Sigmoid colon (tissue), 4 donors: Measurements from ENCODE around the gene TOM1L2.

Experiments used
- EP300 ChIP-seq, 4 donors: sonication (generic); formaldehyde crosslinking; IDR thresholded peaks; one replicate each; pipeline ENCODE4 v1.6.1; 2017; ENCODE audit warnings: antibody characterized with exemption in 4 of 4
- POLR2A ChIP-seq, 2 donors: fragments of 450-650 bp; IDR thresholded peaks; one replicate each; pipeline ENCODE4 v1.6.1; 2016; ENCODE audit warnings: antibody characterized with exemption in 2 of 2, mild to moderate bottlenecking in 2 of 2, moderate library complexity in 2 of 2
- POLR2AphosphoS5 ChIP-seq, 4 donors: sonication (generic); formaldehyde crosslinking; IDR thresholded peaks; one replicate each; pipeline ENCODE4 v1.6.1; 2017; ENCODE audit warnings: antibody characterized with exemption in 4 of 4
- TF ChIP-seq, protein P1 (sequence below), 4 experiments: fragments of 450-650 bp in 3 of 4; fragments of 200-600 bp in 1 of 4; IDR thresholded peaks; one replicate each; pipeline ENCODE4 v1.5.1; 2016 to 2019; ENCODE audit warnings: antibody characterized with exemption in 4 of 4, mild to moderate bottlenecking in 3 of 4, moderate library complexity in 2 of 4

- TF ChIP-seq POLR2A (IDR thresholded peaks at IDR 0.05), result no peak
- TF ChIP-seq, protein P1, sequence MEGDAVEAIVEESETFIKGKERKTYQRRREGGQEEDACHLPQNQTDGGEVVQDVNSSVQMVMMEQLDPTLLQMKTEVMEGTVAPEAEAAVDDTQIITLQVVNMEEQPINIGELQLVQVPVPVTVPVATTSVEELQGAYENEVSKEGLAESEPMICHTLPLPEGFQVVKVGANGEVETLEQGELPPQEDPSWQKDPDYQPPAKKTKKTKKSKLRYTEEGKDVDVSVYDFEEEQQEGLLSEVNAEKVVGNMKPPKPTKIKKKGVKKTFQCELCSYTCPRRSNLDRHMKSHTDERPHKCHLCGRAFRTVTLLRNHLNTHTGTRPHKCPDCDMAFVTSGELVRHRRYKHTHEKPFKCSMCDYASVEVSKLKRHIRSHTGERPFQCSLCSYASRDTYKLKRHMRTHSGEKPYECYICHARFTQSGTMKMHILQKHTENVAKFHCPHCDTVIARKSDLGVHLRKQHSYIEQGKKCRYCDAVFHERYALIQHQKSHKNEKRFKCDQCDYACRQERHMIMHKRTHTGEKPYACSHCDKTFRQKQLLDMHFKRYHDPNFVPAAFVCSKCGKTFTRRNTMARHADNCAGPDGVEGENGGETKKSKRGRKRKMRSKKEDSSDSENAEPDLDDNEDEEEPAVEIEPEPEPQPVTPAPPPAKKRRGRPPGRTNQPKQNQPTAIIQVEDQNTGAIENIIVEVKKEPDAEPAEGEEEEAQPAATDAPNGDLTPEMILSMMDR (IDR thresholded peaks at IDR 0.05), result no peak
- TF ChIP-seq POLR2AphosphoS5 (IDR thresholded peaks at IDR 0.05), result no peak
- no peak for TF ChIP-seq EP300 (IDR thresholded peaks at IDR 0.05)
Observed at GRCh38 chr17:17847118-17847689, 125.0 kb downstream of the TOM1L2 start.
